ENCODE results near the gene ANKRD17. TPM values are rescaled to one million over a fixed set of nuclear protein-coding genes. Genes with fewer than 3 reads are reported as not detected.
A peak's percentile ranks its signal among the peaks of the same experiment; 100 is the strongest.

Gene ANKRD17
- total RNA-seq, 1 experiment from 2014 or later = 71.0 TPM

GRCh38 chr4:73068491-73069337 is 189.9 kb downstream of the ANKRD17 start:
- peak overlapping the region; percentile 62 for H2AFZ ChIP-seq (ENCODE audit: low read length)
- no peaks in the 10 kb centered on the region for H3K9me2 ChIP-seq (replicated peaks; ENCODE audit: insufficient read depth, low read length)
- peaks cover 45% of the 10 kb centered on the region for H3K79me2 ChIP-seq (ENCODE audit: low read length)
- H3K27ac ChIP-seq (ENCODE audit: low read length) = peak overlapping the region; percentile 89
- peak overlapping the region; percentile 95 for H3K4me2 ChIP-seq (ENCODE audit: low read depth, low read length, poor library complexity, severe bottlenecking)
- no peaks in the 10 kb centered on the region for H4K20me1 ChIP-seq (ENCODE audit: insufficient read depth, low read depth, low read length)
- H3K9me3 ChIP-seq (ENCODE audit: low read length) = no peaks in the 10 kb centered on the region
- DNase-seq = peak; percentile 85
- peak overlapping the region; percentile 95 for H3K9ac ChIP-seq (ENCODE audit: low read length)
- peak overlapping the region; percentile 84 for H3K4me3 ChIP-seq (ENCODE audit: low read length)
- H3K36me3 ChIP-seq (ENCODE audit: insufficient read depth, low read length) = peaks cover 22% of the 10 kb centered on the region
- H3K27me3 ChIP-seq (ENCODE audit: low read length) = no peaks in the 10 kb centered on the region
- peaks cover 40% of the 10 kb centered on the region for H3K4me1 ChIP-seq (ENCODE audit: low read length)

- Histone ChIP-seq H3K9ac (ENCODE audit: low read length) (peak overlapping the region; percentile 95), H3K36me3 (ENCODE audit: insufficient read depth, low read length) (peaks cover 17% of the 10 kb centered on the region), H2AFZ (ENCODE audit: low read length) (peak overlapping the region; percentile 62), H3K79me2 (ENCODE audit: low read length) (peaks cover 50% of the 10 kb centered on the region), H3K4me1 (ENCODE audit: low read length) (peaks cover 40% of the 10 kb centered on the region), H3K4me3 (ENCODE audit: low read length) (peak overlapping the region; percentile 84), H4K20me1 (ENCODE audit: insufficient read depth, low read depth, low read length) (no peaks in the 10 kb centered on the region), H3K27ac (ENCODE audit: low read length) (peak overlapping the region; percentile 89), H3K9me3 (ENCODE audit: low read length) (no peaks in the 10 kb centered on the region), H3K9me2 (replicated peaks; ENCODE audit: insufficient read depth, low read length) (no peaks in the 10 kb centered on the region), H3K4me2 (ENCODE audit: low read depth, low read length, poor library complexity, severe bottlenecking) (peak overlapping the region; percentile 95), H3K27me3 (ENCODE audit: low read length) (no peaks in the 10 kb centered on the region)
- DNase-seq = peak; percentile 66
Observed at GRCh38 chr4:73067971-73068394, 190.6 kb downstream of the ANKRD17 start.

- no peak overlapping the region for H2AFZ ChIP-seq (ENCODE audit: low read length)
- H4K20me1 ChIP-seq (ENCODE audit: insufficient read depth, low read depth, low read length) = no peaks in the 10 kb centered on the region
- peaks cover 23% of the 10 kb centered on the region for H3K36me3 ChIP-seq (ENCODE audit: insufficient read depth, low read length)
- H3K9ac ChIP-seq (ENCODE audit: low read length) = no peak overlapping the region
- peak overlapping the region; percentile 22 for H3K4me2 ChIP-seq (ENCODE audit: low read depth, low read length, poor library complexity, severe bottlenecking)
- H3K4me1 ChIP-seq (ENCODE audit: low read length) = peaks cover 40% of the 10 kb centered on the region
- no peak overlapping the region for H3K27ac ChIP-seq (ENCODE audit: low read length)
- H3K79me2 ChIP-seq (ENCODE audit: low read length) = peaks cover 50% of the 10 kb centered on the region
- H3K27me3 ChIP-seq (ENCODE audit: low read length) = no peaks in the 10 kb centered on the region
- no peaks in the 10 kb centered on the region for H3K9me3 ChIP-seq (ENCODE audit: low read length)
- no peak overlapping the region for H3K4me3 ChIP-seq (ENCODE audit: low read length)
- no peaks in the 10 kb centered on the region for H3K9me2 ChIP-seq (replicated peaks; ENCODE audit: insufficient read depth, low read length)
- DNase-seq = no peak
Observed at GRCh38 chr4:73066928-73067327, 191.7 kb downstream of the ANKRD17 start.

GRCh38 chr4:73066445-73066844 is 192.2 kb downstream of the ANKRD17 start:
- Histone ChIP-seq H3K4me1 (ENCODE audit: low read length) (peaks cover 35% of the 10 kb centered on the region), H3K9me2 (replicated peaks; ENCODE audit: insufficient read depth, low read length) (no peaks in the 10 kb centered on the region), H3K79me2 (ENCODE audit: low read length) (peaks cover 50% of the 10 kb centered on the region), H2AFZ (ENCODE audit: low read length) (no peak overlapping the region), H3K4me3 (ENCODE audit: low read length) (no peak overlapping the region), H4K20me1 (ENCODE audit: insufficient read depth, low read depth, low read length) (no peaks in the 10 kb centered on the region), H3K9ac (ENCODE audit: low read length) (no peak overlapping the region), H3K4me2 (ENCODE audit: low read depth, low read length, poor library complexity, severe bottlenecking) (no peak overlapping the region), H3K9me3 (ENCODE audit: low read length) (no peaks in the 10 kb centered on the region), H3K27ac (ENCODE audit: low read length) (no peak overlapping the region), H3K27me3 (ENCODE audit: low read length) (no peaks in the 10 kb centered on the region), H3K36me3 (ENCODE audit: insufficient read depth, low read length) (peaks cover 26% of the 10 kb centered on the region)
- no peak for DNase-seq

- Histone ChIP-seq H3K9me3 (ENCODE audit: low read length) (no peaks in the 10 kb centered on the region), H3K4me3 (ENCODE audit: low read length) (no peak overlapping the region), H4K20me1 (ENCODE audit: insufficient read depth, low read depth, low read length) (no peaks in the 10 kb centered on the region), H3K9ac (ENCODE audit: low read length) (no peak overlapping the region), H3K27me3 (ENCODE audit: low read length) (no peaks in the 10 kb centered on the region), H2AFZ (ENCODE audit: low read length) (no peak overlapping the region), H3K9me2 (replicated peaks; ENCODE audit: insufficient read depth, low read length) (no peaks in the 10 kb centered on the region), H3K79me2 (ENCODE audit: low read length) (peaks cover 50% of the 10 kb centered on the region), H3K4me1 (ENCODE audit: low read length) (peaks cover 19% of the 10 kb centered on the region), H3K27ac (ENCODE audit: low read length) (no peak overlapping the region), H3K4me2 (ENCODE audit: low read depth, low read length, poor library complexity, severe bottlenecking) (no peak overlapping the region), H3K36me3 (ENCODE audit: insufficient read depth, low read length) (peaks cover 33% of the 10 kb centered on the region)
- DNase-seq = no peak
Observed at GRCh38 chr4:73064536-73064935, 194.1 kb downstream of the ANKRD17 start.

- Histone ChIP-seq H4K20me1 (ENCODE audit: insufficient read depth, low read depth, low read length) (no peaks in the 10 kb centered on the region), H2AFZ (ENCODE audit: low read length) (no peak overlapping the region), H3K27me3 (ENCODE audit: low read length) (no peaks in the 10 kb centered on the region), H3K9me3 (ENCODE audit: low read length) (no peaks in the 10 kb centered on the region), H3K9ac (ENCODE audit: low read length) (no peak overlapping the region), H3K4me2 (ENCODE audit: low read depth, low read length, poor library complexity, severe bottlenecking) (no peak overlapping the region), H3K79me2 (ENCODE audit: low read length) (no peaks in the 10 kb centered on the region), H3K27ac (ENCODE audit: low read length) (no peak overlapping the region), H3K9me2 (replicated peaks; ENCODE audit: insufficient read depth, low read length) (no peaks in the 10 kb centered on the region), H3K36me3 (ENCODE audit: insufficient read depth, low read length) (peaks cover 29% of the 10 kb centered on the region; the same call in 1 of the 2 replicates), H3K4me3 (ENCODE audit: low read length) (no peak overlapping the region), H3K4me1 (ENCODE audit: low read length) (no peaks in the 10 kb centered on the region)
- DNase-seq = no peak
Observed at GRCh38 chr4:73055241-73055897, 203.2 kb downstream of the ANKRD17 start.

- H3K27me3 ChIP-seq (ENCODE audit: low read length) = no peaks in the 10 kb centered on the region
- no peak for DNase-seq
- H3K79me2 ChIP-seq (ENCODE audit: low read length) = no peaks in the 10 kb centered on the region
- no peak overlapping the region for H2AFZ ChIP-seq (ENCODE audit: low read length)
- no peaks in the 10 kb centered on the region for H4K20me1 ChIP-seq (ENCODE audit: insufficient read depth, low read depth, low read length)
- H3K9me3 ChIP-seq (ENCODE audit: low read length) = no peaks in the 10 kb centered on the region
- no peak overlapping the region for H3K4me3 ChIP-seq (ENCODE audit: low read length)
- no peak overlapping the region for H3K4me2 ChIP-seq (ENCODE audit: low read depth, low read length, poor library complexity, severe bottlenecking)
- peaks cover 19% of the 10 kb centered on the region; the same call in 1 of the 2 replicates for H3K36me3 ChIP-seq (ENCODE audit: insufficient read depth, low read length)
- H3K9me2 ChIP-seq (replicated peaks; ENCODE audit: insufficient read depth, low read length) = no peaks in the 10 kb centered on the region
- no peak overlapping the region for H3K27ac ChIP-seq (ENCODE audit: low read length)
- no peaks in the 10 kb centered on the region for H3K4me1 ChIP-seq (ENCODE audit: low read length)
- no peak overlapping the region for H3K9ac ChIP-seq (ENCODE audit: low read length)
Observed at GRCh38 chr4:73053974-73054480, 204.6 kb downstream of the ANKRD17 start.

- Histone ChIP-seq H3K9me3 (ENCODE audit: low read length) (no peaks in the 10 kb centered on the region), H3K9me2 (replicated peaks; ENCODE audit: insufficient read depth, low read length) (no peaks in the 10 kb centered on the region), H3K4me3 (ENCODE audit: low read length) (no peak overlapping the region), H4K20me1 (ENCODE audit: insufficient read depth, low read depth, low read length) (no peaks in the 10 kb centered on the region), H2AFZ (ENCODE audit: low read length) (no peak overlapping the region), H3K27ac (ENCODE audit: low read length) (no peak overlapping the region), H3K4me1 (ENCODE audit: low read length) (no peaks in the 10 kb centered on the region), H3K27me3 (ENCODE audit: low read length) (no peaks in the 10 kb centered on the region), H3K4me2 (ENCODE audit: low read depth, low read length, poor library complexity, severe bottlenecking) (no peak overlapping the region), H3K9ac (ENCODE audit: low read length) (no peak overlapping the region), H3K36me3 (ENCODE audit: insufficient read depth, low read length) (peaks cover 12% of the 10 kb centered on the region; the same call in 1 of the 2 replicates), H3K79me2 (ENCODE audit: low read length) (no peaks in the 10 kb centered on the region)
- DNase-seq = no peak
Observed at GRCh38 chr4:73053076-73053475, 205.5 kb downstream of the ANKRD17 start.
